ENCODE data around the gene ITIH2. TPM values are rescaled to one million over a fixed set of nuclear protein-coding genes. Genes with fewer than 3 reads are reported as not detected.
"Not testable (repeated sequence)": the region's sequence is repeated elsewhere in the genome, so short reads cannot be mapped to it uniquely, and the experiment has no call there.

ITIH2 gene
- total RNA-seq, 2 donors from 2014 or later = not detected

- no peak overlapping the region for H3K4me3 Mint-ChIP-seq
- no peak overlapping the region for H3K27ac Mint-ChIP-seq
- H3K4me1 Mint-ChIP-seq = peaks cover 7% of the 10 kb centered on the region
Measured at GRCh38 chr10:7686351-7687171, 16.6 kb upstream of the ITIH2 start.

GRCh38 chr10:7687228-7687907 is 15.7 kb upstream of the ITIH2 start:
- Mint-ChIP-seq H3K27me3 (peaks cover 7% of the 10 kb centered on the region), H3K9me3 (peaks cover 10% of the 10 kb centered on the region), H3K4me1 (peaks cover 8% of the 10 kb centered on the region), H3K36me3 (ENCODE audit: low read depth) (no peaks in the 10 kb centered on the region), H3K4me3 (no peak overlapping the region), H3K27ac (no peak overlapping the region)
- ATAC-seq (replicated peaks) = peak; percentile 81

More at GRCh38 chr10:7686351-7687171, 16.6 kb upstream of the ITIH2 start:
- peaks cover 10% of the 10 kb centered on the region for H3K9me3 Mint-ChIP-seq
- ATAC-seq (replicated peaks) = no peak
- H3K36me3 Mint-ChIP-seq (ENCODE audit: low read depth) = no peaks in the 10 kb centered on the region
- H3K27me3 Mint-ChIP-seq = peaks cover 7% of the 10 kb centered on the region

GRCh38 chr10:7689591-7689990 is 13.5 kb upstream of the ITIH2 start:
- H3K4me3 Mint-ChIP-seq = no peak overlapping the region
- no peaks in the 10 kb centered on the region for H3K27me3 Mint-ChIP-seq
- no peak overlapping the region for H3K27ac Mint-ChIP-seq
- no peak for ATAC-seq (replicated peaks)
- H3K4me1 Mint-ChIP-seq = peaks cover 8% of the 10 kb centered on the region
- no peaks in the 10 kb centered on the region for H3K36me3 Mint-ChIP-seq (ENCODE audit: low read depth)
- peaks cover 15% of the 10 kb centered on the region for H3K9me3 Mint-ChIP-seq

GRCh38 chr10:7690885-7691597 is 12.1 kb upstream of the ITIH2 start:
- H3K4me1 Mint-ChIP-seq, H3K4me3 Mint-ChIP-seq: not testable (repeated sequence)
- peak; percentile 86 for ATAC-seq (replicated peaks)

GRCh38 chr10:7692368-7692767 is 10.7 kb upstream of the ITIH2 start:
- H3K4me3 Mint-ChIP-seq; H3K27me3 Mint-ChIP-seq; ATAC-seq (replicated peaks); H3K4me1 Mint-ChIP-seq; H3K36me3 Mint-ChIP-seq (ENCODE audit: low read depth); H3K27ac Mint-ChIP-seq: not testable (repeated sequence)
- peaks cover 15% of the 10 kb centered on the region for H3K9me3 Mint-ChIP-seq

More at GRCh38 chr10:7690885-7691597, 12.1 kb upstream of the ITIH2 start:
- not testable (repeated sequence) for H3K27ac Mint-ChIP-seq; H3K27me3 Mint-ChIP-seq; H3K36me3 Mint-ChIP-seq (ENCODE audit: low read depth)
- peaks cover 15% of the 10 kb centered on the region for H3K9me3 Mint-ChIP-seq

- H3K4me3 Mint-ChIP-seq; H3K36me3 Mint-ChIP-seq (ENCODE audit: low read depth); ATAC-seq (replicated peaks); H3K27me3 Mint-ChIP-seq; H3K4me1 Mint-ChIP-seq; H3K27ac Mint-ChIP-seq: not testable (repeated sequence)
- H3K9me3 Mint-ChIP-seq = peaks cover 15% of the 10 kb centered on the region
Measured at GRCh38 chr10:7693194-7693593, 9.9 kb upstream of the ITIH2 start.

- ATAC-seq (replicated peaks) = no peak
- peaks cover 1% of the 10 kb centered on the region for H3K4me1 Mint-ChIP-seq
- no peaks in the 10 kb centered on the region for H3K36me3 Mint-ChIP-seq (ENCODE audit: low read depth)
- no peak overlapping the region for H3K27ac Mint-ChIP-seq
- peaks cover 15% of the 10 kb centered on the region for H3K27me3 Mint-ChIP-seq
- no peak overlapping the region for H3K4me3 Mint-ChIP-seq
- H3K9me3 Mint-ChIP-seq = peaks cover 6% of the 10 kb centered on the region
Measured at GRCh38 chr10:7696545-7696944, 6.6 kb upstream of the ITIH2 start.

GRCh38 chr10:7697426-7697825 is 5.7 kb upstream of the ITIH2 start:
- Mint-ChIP-seq H3K27ac (no peak overlapping the region), H3K4me1 (no peaks in the 10 kb centered on the region), H3K4me3 (no peak overlapping the region), H3K9me3 (peaks cover 6% of the 10 kb centered on the region), H3K36me3 (ENCODE audit: low read depth) (no peaks in the 10 kb centered on the region), H3K27me3 (peaks cover 18% of the 10 kb centered on the region)
- no peak for ATAC-seq (replicated peaks)

- no peak overlapping the region for H3K4me3 Mint-ChIP-seq
- H3K27ac Mint-ChIP-seq = no peak overlapping the region
- no peaks in the 10 kb centered on the region for H3K36me3 Mint-ChIP-seq (ENCODE audit: low read depth)
- no peaks in the 10 kb centered on the region for H3K9me3 Mint-ChIP-seq
- H3K27me3 Mint-ChIP-seq = peaks cover 36% of the 10 kb centered on the region
- ATAC-seq (replicated peaks) = no peak
- H3K4me1 Mint-ChIP-seq = no peaks in the 10 kb centered on the region
Measured at GRCh38 chr10:7700577-7701125, 2.5 kb upstream of the ITIH2 start.

- Mint-ChIP-seq H3K27me3 (peaks cover 39% of the 10 kb centered on the region), H3K4me1 (no peaks in the 10 kb centered on the region), H3K4me3 (no peak overlapping the region), H3K9me3 (no peaks in the 10 kb centered on the region), H3K27ac (no peak overlapping the region), H3K36me3 (ENCODE audit: low read depth) (no peaks in the 10 kb centered on the region)
- ATAC-seq (replicated peaks) = no peak
Measured at GRCh38 chr10:7701158-7701742, 1.9 kb upstream of the ITIH2 start.

- no peak for ATAC-seq (replicated peaks)
- Mint-ChIP-seq H3K4me1 (no peaks in the 10 kb centered on the region), H3K27me3 (peaks cover 44% of the 10 kb centered on the region), H3K4me3 (no peak overlapping the region), H3K27ac (no peak overlapping the region), H3K9me3 (no peaks in the 10 kb centered on the region), H3K36me3 (ENCODE audit: low read depth) (no peaks in the 10 kb centered on the region)
Measured at GRCh38 chr10:7702288-7702812, 766 bp upstream of the ITIH2 start.

GRCh38 chr10:7704071-7705016 is 1.2 kb downstream of the ITIH2 start:
- no peak for ATAC-seq (replicated peaks)
- no peak overlapping the region for H3K4me3 Mint-ChIP-seq
- H3K36me3 Mint-ChIP-seq (ENCODE audit: low read depth) = no peaks in the 10 kb centered on the region
- no peaks in the 10 kb centered on the region for H3K4me1 Mint-ChIP-seq
- no peak overlapping the region for H3K27ac Mint-ChIP-seq
- H3K27me3 Mint-ChIP-seq = peaks cover 41% of the 10 kb centered on the region
- H3K9me3 Mint-ChIP-seq = no peaks in the 10 kb centered on the region

- Mint-ChIP-seq H3K27me3 (peaks cover 38% of the 10 kb centered on the region), H3K27ac (no peak overlapping the region), H3K36me3 (ENCODE audit: low read depth) (no peaks in the 10 kb centered on the region), H3K4me3 (no peak overlapping the region), H3K4me1 (no peaks in the 10 kb centered on the region), H3K9me3 (no peaks in the 10 kb centered on the region)
- ATAC-seq (replicated peaks) = no peak
Measured at GRCh38 chr10:7705341-7705740, 2.2 kb downstream of the ITIH2 start.
